SH-SY5Y (cell line): ENCODE data around the gene RYR3.

Experiments used
- GATA2 ChIP-seq: IDR thresholded peaks from 2 replicates; pipeline ENCODE4 v1.6.1; 2011; ENCODE audit warnings: mild to moderate bottlenecking, low read depth, low read length
- GATA3 ChIP-seq: IDR thresholded peaks from 2 replicates; pipeline ENCODE4 v1.6.1; 2011; ENCODE audit warnings: low read depth, mild to moderate bottlenecking, low read length, moderate library complexity

DNA sequence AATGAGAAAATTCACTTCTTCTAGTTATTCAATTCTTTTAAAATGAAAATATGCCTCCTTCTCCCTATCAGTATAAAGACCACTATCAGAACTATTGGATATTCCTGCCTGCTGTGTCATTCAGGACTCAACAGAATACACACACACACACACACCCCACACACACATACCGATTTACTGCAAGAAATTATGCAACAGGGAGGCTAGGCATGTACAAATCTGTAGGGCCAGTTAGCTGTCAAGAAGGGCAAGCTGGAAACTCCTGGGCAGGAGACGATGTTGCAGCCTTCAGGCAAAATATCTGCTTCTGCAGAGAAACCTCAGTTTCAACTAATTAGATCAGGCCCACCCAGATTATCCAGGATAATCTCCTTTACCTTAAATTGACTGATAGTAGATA, 13.9 kb upstream of the RYR3 start:
- TF ChIP-seq GATA2 (no peak), GATA3 (no peak)
